NCI-H1092 (cell line): ENCODE measurements around the gene HCST.
A peak's percentile ranks its signal among the peaks of the same experiment; 100 is the strongest.
"Not testable (repeated sequence)": the region's sequence is repeated elsewhere in the genome, so short reads cannot be mapped to it uniquely, and the experiment has no call there.

ENCODE experiments used
- DNase-seq: peaks from one replicate; lab custom pipeline; 2025; lab: John Stamatoyannopoulos, UW

Gene HCST

GRCh38 chr19:35901854-35902661 lies at the start of gene HCST:
HCST (plus strand) TSS chr19:35902529; CDS start chr19:35902594, 65 bp downstream.
- no peak for DNase-seq

GRCh38 chr19:35853038-35853756 lies 49.1 kb upstream of the HCST start:
- no peak for DNase-seq

GRCh38 chr19:35856546-35857149 lies 45.7 kb upstream of the HCST start, which contains the start of gene KIRREL2:
KIRREL2 (plus strand) TSS chr19:35856911; CDS start chr19:35857120, 209 bp downstream.
- no peak for DNase-seq

- no peak for DNase-seq
Observed at GRCh38 chr19:35858311-35858710, 44.0 kb upstream of the HCST start.

- DNase-seq, result no peak
Observed at GRCh38 chr19:35859414-35859813, 42.9 kb upstream of the HCST start.

- DNase-seq, result no peak
Observed at GRCh38 chr19:35860436-35860817, 41.9 kb upstream of the HCST start.

GRCh38 chr19:35860818-35861639 lies 41.3 kb upstream of the HCST start:
- DNase-seq, result no peak

GRCh38 chr19:35861640-35862160 lies 40.6 kb upstream of the HCST start:
- no peak for DNase-seq

- no peak for DNase-seq
Observed at GRCh38 chr19:35862528-35862927, 39.8 kb upstream of the HCST start.

GRCh38 chr19:35863018-35863417 lies 39.3 kb upstream of the HCST start:
- DNase-seq, result no peak

GRCh38 chr19:35868172-35868822 lies 34.0 kb upstream of the HCST start, which contains the start of gene APLP1:
APLP1 (plus strand) TSS chr19:35868574; CDS start chr19:35868637, 63 bp downstream.
- DNase-seq, result no peak

- DNase-seq, result no peak
Observed at GRCh38 chr19:35868823-35869326, 33.5 kb upstream of the HCST start.

GRCh38 chr19:35869327-35870123 lies 32.8 kb upstream of the HCST start:
- DNase-seq, result peak; percentile 78

GRCh38 chr19:35870124-35870736 lies 32.1 kb upstream of the HCST start:
- not testable (repeated sequence) for DNase-seq

- no peak for DNase-seq
Observed at GRCh38 chr19:35870798-35871197, 31.5 kb upstream of the HCST start.

GRCh38 chr19:35871611-35872010 lies 30.7 kb upstream of the HCST start:
- no peak for DNase-seq

GRCh38 chr19:35872180-35872579 lies 30.1 kb upstream of the HCST start:
- DNase-seq, result no peak

- no peak for DNase-seq
Observed at GRCh38 chr19:35874392-35874930, 27.9 kb upstream of the HCST start.

- no peak for DNase-seq
Observed at GRCh38 chr19:35879068-35879467, 23.3 kb upstream of the HCST start.
